ENCODE measurements around the gene PIEZO2. TPM values are rescaled to one million over a fixed set of nuclear protein-coding genes. Genes with fewer than 3 reads are reported as not detected.

The PIEZO2 gene
- total and polyA plus RNA-seq, 4 donors, result 2.6 to 233 (median 18.8) TPM

DNA sequence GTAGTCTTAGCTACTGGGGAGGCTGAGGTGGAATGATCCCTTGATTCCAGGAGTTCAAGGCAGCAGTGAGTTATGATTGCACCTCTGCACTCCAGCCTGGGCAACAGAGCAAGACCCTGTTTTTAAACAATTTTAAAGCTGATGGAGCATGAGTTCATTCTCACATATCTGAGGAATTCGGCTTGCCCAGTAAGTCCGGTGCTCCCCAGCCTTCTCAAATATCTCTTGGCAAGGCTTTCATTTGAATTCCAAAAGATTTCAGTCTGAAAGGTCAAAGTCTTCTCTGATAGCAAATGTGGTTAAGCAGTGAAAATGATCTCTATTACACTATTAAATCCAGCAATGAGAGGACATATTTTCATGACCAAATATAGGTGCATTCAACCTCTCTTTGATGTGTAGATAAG is 27.9 kb downstream of the PIEZO2 start:
- TF ChIP-seq, protein P1, sequence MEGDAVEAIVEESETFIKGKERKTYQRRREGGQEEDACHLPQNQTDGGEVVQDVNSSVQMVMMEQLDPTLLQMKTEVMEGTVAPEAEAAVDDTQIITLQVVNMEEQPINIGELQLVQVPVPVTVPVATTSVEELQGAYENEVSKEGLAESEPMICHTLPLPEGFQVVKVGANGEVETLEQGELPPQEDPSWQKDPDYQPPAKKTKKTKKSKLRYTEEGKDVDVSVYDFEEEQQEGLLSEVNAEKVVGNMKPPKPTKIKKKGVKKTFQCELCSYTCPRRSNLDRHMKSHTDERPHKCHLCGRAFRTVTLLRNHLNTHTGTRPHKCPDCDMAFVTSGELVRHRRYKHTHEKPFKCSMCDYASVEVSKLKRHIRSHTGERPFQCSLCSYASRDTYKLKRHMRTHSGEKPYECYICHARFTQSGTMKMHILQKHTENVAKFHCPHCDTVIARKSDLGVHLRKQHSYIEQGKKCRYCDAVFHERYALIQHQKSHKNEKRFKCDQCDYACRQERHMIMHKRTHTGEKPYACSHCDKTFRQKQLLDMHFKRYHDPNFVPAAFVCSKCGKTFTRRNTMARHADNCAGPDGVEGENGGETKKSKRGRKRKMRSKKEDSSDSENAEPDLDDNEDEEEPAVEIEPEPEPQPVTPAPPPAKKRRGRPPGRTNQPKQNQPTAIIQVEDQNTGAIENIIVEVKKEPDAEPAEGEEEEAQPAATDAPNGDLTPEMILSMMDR (IDR thresholded peaks at IDR 0.05; ENCODE audit: control extremely low read depth, extremely low read depth), result no peak
- ATAC-seq (ENCODE audit: insufficient read depth, low FRiP score) (no peak), DNase-seq (no peak)
- peaks cover 0 to 2% (median 0%) of the 10 kb centered on the region in 4 donors for H3K9me3 ChIP-seq (ENCODE audit: control insufficient read depth in 4 of 4, insufficient read depth in 3 of 4, low read length in 3 of 4)
- H3K4me3 ChIP-seq, result no peak overlapping the region
- no peak overlapping the region for H3K9ac ChIP-seq (ENCODE audit: insufficient read depth in 1 of 2, low read length in 2 of 2)
- H3K36me3 ChIP-seq (ENCODE audit: control insufficient read depth in 4 of 4, insufficient read depth in 4 of 4, low read length in 4 of 4), result peaks cover 0 to 15% (median 2%) of the 10 kb centered on the region in 4 donors
- no peaks in the 10 kb centered on the region for H3K27me3 ChIP-seq (ENCODE audit: control insufficient read depth in 3 of 3, insufficient read depth in 3 of 3, low read length in 2 of 3)
- WGBS, 2 donors, result 57 to 85% methylated on average over 2 of the region's 2 CpGs
- H3K4me1 ChIP-seq (ENCODE audit: control insufficient read depth in 5 of 5, insufficient read depth in 5 of 5, low read length in 5 of 5), result peaks cover 0 to 53% (median 12%) of the 10 kb centered on the region in 5 donors
- no peak overlapping the region for H3K27ac ChIP-seq (ENCODE audit: low read depth in 1 of 2, low read length in 1 of 2)

DNA sequence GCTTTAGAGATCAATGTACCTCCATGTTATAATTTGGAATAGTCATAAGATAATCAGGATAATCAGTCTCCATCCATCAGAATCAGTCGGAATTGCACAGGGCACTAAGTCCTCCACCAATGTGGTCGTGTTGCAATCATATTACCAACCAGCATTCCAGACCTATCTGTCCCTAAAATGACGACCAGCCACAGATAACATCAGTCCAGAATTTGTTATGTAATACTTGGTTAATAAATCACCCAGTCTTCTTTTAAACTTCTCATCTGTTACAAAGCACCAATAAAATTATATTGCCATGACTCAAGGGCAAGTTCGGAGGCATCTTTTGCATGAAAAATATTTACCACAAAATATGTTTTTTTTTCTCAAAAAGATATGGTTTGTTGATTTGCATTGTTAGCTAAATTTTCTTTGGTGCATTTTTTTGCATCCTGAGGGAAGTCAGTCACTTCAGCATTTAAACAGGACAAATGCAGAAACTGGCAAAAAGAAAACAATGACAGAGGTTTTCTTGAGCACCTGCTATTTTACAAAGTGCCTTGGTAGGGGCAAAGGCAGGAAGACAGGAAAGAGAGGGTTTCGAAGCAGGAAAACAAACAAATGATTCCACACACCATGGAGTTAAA is 29.3 kb downstream of the PIEZO2 start:
- TF ChIP-seq, protein P1 (IDR thresholded peaks at IDR 0.05; ENCODE audit: control extremely low read depth, extremely low read depth), result no peak
- WGBS, 2 donors, result 41 to 52% methylated on average over 5 of the region's 5 CpGs
- ATAC-seq (ENCODE audit: insufficient read depth, low FRiP score) (no peak), DNase-seq (no peak)
- Histone ChIP-seq H3K27ac (ENCODE audit: low read depth in 1 of 2, low read length in 1 of 2) (no peak overlapping the region), H3K4me1 (ENCODE audit: control insufficient read depth in 5 of 5, insufficient read depth in 5 of 5, low read length in 5 of 5) (peaks cover 0 to 46% (median 12%) of the 10 kb centered on the region in 5 donors), H3K36me3 (ENCODE audit: control insufficient read depth in 4 of 4, insufficient read depth in 4 of 4, low read length in 4 of 4) (peaks cover 0 to 15% (median 2%) of the 10 kb centered on the region in 4 donors), H3K9me3 (ENCODE audit: control insufficient read depth in 4 of 4, insufficient read depth in 3 of 4, low read length in 3 of 4) (peaks cover 0 to 2% (median 0%) of the 10 kb centered on the region in 4 donors), H3K4me3 (no peak overlapping the region), H3K27me3 (ENCODE audit: control insufficient read depth in 3 of 3, insufficient read depth in 3 of 3, low read length in 2 of 3) (no peaks in the 10 kb centered on the region), H3K9ac (ENCODE audit: insufficient read depth in 1 of 2, low read length in 2 of 2) (no peak overlapping the region)

DNA sequence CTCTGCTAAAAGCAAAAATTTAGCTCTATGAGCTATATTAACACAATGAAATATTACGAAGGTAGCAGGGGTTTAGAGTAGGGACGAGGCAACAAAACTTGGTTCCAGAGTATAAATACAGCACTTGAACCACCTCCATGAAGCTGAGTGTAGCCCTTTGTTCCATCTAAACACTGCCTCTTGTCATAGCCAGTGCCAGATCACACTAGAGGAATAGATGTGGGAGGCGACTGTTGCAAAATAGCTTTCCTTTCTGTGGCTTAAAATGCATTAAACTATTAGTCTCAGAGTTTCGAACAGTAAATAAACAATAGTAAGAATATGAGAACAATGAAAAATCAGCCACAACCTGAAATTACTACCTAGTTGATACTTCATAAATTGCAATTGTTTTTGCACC is 29.8 kb downstream of the PIEZO2 start:
- H3K4me3 ChIP-seq, result no peak overlapping the region
- no peaks in the 10 kb centered on the region for H3K27me3 ChIP-seq (ENCODE audit: control insufficient read depth in 3 of 3, insufficient read depth in 3 of 3, low read length in 2 of 3)
- peak in 1 of 3 donors; percentile 64 for DNase-seq
- no peak overlapping the region for H3K9ac ChIP-seq (ENCODE audit: insufficient read depth in 1 of 2, low read length in 2 of 2)
- peaks cover 0 to 46% (median 12%) of the 10 kb centered on the region in 5 donors for H3K4me1 ChIP-seq (ENCODE audit: control insufficient read depth in 5 of 5, insufficient read depth in 5 of 5, low read length in 5 of 5)
- WGBS, 2 donors, result 79 to 80% methylated on average over 4 of the region's 4 CpGs
- peaks cover 0 to 2% (median 0%) of the 10 kb centered on the region in 4 donors for H3K9me3 ChIP-seq (ENCODE audit: control insufficient read depth in 4 of 4, insufficient read depth in 3 of 4, low read length in 3 of 4)
- no peak for ATAC-seq (ENCODE audit: insufficient read depth, low FRiP score)
- no peak overlapping the region for H3K27ac ChIP-seq (ENCODE audit: low read depth in 1 of 2, low read length in 1 of 2)
- TF ChIP-seq, protein P1 (IDR thresholded peaks at IDR 0.05; ENCODE audit: control extremely low read depth, extremely low read depth), result no peak
- H3K36me3 ChIP-seq (ENCODE audit: control insufficient read depth in 4 of 4, insufficient read depth in 4 of 4, low read length in 4 of 4), result peaks cover 0 to 15% (median 2%) of the 10 kb centered on the region in 4 donors
